ENCODE measurements around the gene TNKS1BP1.
A peak's percentile ranks its signal among the peaks of the same experiment; 100 is the strongest.
"Not testable (repeated sequence)": the region's sequence is repeated elsewhere in the genome, so short reads cannot be mapped to it uniquely, and the experiment has no call there.

Gene TNKS1BP1

DNA sequence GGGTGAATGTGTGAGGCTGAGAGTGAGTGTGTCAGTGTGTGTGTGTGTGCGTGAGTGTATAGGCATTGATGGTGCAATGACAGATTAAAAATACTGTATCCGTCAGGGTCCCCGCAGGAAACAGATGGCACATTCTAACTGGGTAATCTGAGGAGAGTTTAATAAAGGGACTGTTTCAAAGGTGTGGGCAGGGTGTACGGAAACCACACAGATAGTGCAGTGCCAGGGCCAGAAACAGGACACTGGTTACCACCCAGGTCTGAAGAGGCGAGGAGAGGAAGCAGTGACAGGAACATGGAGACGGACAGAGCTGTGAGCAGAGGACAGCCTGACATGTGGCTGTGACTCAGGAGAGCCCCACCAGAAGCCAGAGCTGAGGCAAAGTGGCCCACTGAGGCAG, 29.9 kb upstream of the TNKS1BP1 start:
- DNase-seq (ENCODE audit: low spot score), result no peak

- DNase-seq (ENCODE audit: low spot score), result no peak
These were observed 29.1 kb upstream of the TNKS1BP1 start for GRCh38 chr11:57353852-57354251.

DNA sequence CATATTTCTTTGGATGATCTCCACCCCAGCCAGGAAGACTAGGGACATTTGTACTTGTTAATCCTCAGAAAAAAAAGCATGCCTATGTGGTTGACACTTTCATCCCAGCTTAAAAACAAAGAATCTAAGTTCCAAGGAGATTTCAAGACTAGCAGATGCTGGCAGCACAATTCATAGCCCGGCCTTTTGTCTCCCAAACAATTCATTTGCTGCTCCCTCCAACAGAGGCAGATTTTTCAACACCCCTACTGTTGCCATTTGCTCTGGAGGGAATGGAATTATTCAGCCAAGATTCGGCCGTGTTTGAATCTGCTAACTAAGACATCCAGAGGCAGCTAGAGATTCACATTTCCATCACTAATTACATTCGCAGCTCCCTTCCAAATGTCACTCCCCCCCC, 28.7 kb upstream of the TNKS1BP1 start:
- no peak for DNase-seq (ENCODE audit: low spot score)

GRCh38 chr11:57353036-57353435, 28.3 kb upstream of the TNKS1BP1 start:
- no peak for DNase-seq (ENCODE audit: low spot score)

DNA sequence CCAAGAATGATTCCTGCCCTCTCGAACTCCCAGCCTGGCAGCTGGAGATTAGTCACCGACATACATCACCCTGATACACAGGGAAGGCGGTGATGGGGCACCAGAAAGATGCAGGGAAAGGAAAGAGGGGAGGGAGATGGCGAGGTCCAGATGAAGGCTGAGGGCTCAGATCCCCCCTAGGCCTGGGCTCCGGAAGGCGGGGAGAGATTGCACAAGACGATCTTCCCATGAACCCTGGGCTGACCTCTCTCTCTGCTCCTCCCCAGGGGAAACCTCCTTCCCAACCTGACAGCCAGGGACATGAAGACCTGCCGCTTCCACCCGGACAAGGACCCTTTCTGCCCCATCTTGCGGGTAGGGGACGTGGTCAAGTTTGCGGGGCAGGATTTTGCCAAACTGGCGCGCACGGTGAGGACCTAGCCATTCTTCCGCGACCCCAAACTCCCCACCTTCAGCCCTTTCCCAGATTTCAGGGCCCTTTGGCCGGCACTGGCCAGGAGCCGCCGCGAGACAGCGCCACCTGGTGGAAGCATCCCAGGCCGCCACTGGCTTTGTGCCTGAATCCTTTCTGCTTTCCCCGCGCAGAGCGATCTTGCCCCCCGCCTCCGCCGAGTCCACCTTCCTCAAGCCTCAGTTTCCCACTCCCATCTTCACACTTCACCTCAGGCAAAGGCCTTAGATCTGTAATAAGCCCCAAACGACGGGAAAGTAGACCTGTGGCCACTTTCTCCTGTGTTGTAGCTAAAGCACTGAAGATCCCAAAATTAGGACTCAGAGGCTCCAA, 24.9 kb upstream of the TNKS1BP1 start:
- peak; percentile 92 for DNase-seq (ENCODE audit: low spot score)

DNA sequence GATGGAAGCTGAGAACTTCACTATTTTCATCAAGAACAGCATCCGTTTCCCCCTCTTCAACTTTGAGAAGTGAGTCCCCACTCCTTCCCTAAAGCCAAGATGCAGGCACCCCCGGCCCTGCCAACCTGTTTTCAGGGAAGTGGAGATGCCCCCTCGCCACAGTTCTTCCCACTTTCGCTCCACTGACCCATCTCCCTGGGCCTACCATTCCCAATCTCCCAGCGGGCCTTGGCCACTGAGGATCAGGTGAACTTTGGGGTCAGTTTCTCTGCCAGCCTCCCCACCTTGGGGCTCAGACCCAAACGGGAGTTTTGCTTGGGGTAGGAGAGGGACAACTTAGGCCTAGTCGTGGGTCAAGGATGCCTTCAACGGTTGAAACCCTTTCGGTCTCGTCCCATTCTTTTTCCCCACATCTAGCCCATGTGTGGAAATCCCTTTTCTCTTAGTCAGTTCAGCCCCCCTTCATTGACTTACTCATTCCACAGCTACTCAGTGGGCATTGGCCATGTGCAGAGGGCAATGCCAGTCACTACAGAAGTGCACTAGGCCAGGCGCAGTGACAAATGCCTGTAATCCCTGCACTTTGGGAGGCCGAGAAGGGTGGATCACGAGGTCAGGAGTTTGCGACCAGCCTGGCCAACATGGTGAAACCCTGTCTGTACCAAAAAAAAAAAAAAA, 24.0 kb upstream of the TNKS1BP1 start:
- no peak for DNase-seq (ENCODE audit: low spot score)

- DNase-seq (ENCODE audit: low spot score), result no peak
These were observed 23.3 kb upstream of the TNKS1BP1 start for GRCh38 chr11:57348052-57348451.

- DNase-seq (ENCODE audit: low spot score), result no peak
These were observed 22.6 kb upstream of the TNKS1BP1 start for GRCh38 chr11:57347336-57347735.

- DNase-seq (ENCODE audit: low spot score), result peak; percentile 76
These were observed 20.9 kb upstream of the TNKS1BP1 start for GRCh38 chr11:57345555-57346211.

DNA sequence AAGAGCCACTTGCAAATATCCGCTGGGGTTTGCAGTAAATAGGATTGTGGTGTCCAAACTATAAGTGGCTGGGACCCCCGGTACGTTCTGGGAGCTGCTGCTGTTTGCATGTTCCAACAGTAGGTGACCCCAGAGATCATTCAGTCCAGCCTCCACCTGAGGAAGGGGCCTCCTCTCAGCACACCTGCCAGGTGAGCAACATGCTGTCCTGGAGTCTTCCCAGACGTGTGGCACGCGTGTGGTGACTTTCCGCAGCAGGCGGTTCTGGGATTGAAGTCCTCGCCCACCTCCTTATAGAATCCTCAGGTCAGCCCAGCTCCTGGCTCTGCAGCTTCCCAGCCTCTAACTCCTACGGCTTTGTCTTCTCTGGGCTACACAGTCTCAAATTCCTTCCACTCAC, 20.1 kb upstream of the TNKS1BP1 start:
- no peak for DNase-seq (ENCODE audit: low spot score)

DNA sequence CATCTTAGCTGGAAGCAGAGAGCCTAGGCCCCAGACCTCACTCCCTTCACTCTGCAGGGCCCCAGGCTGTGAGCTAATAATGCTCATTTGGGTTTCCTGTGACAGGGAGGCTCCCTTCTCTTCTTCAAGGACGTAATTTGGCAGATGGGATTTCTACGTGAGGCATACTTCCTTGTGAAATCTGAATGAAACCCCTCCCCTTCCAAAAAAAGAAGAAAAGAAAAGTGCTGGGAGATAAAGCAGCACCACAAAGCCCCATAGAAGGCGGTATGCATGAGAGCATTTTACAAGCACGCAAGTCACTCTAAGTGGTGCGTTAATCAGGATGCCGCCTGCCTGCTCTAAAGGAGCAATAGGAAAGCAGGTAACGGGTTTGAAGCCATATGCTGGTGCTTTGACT, 19.1 kb upstream of the TNKS1BP1 start:
- DNase-seq (ENCODE audit: low spot score), result no peak

GRCh38 chr11:57342702-57343101, 17.9 kb upstream of the TNKS1BP1 start:
- DNase-seq (ENCODE audit: low spot score), result no peak

DNA sequence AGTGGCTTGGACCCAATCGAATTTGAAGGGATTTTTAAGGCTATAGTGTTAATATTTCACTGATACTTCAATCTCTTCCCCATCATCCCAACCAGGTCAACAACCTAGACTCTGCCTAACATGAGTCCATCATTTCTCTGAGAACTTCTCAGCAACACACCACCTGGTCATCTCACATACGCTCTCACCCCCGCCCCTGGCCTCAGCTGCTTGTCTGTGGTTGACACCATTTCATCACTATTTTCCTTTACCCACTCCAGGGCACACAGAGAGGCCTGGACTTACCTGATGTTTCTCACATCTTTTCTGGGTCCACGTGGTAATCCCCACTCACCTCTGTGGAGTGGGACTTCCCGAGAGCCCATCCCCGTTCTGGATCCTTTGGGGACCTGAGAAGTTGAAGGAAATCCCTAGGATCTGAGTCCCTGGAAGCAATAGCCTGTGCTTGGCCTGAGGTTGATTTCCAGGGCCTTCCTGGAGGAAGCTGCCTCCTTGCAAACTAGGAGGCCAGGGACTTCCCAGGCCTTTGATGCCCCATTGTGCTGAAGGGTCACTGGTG, 16.6 kb upstream of the TNKS1BP1 start:
- no peak for DNase-seq (ENCODE audit: low spot score)

GRCh38 chr11:57340039-57340615, 15.4 kb upstream of the TNKS1BP1 start:
- peak; percentile 71 for DNase-seq (ENCODE audit: low spot score)

DNA sequence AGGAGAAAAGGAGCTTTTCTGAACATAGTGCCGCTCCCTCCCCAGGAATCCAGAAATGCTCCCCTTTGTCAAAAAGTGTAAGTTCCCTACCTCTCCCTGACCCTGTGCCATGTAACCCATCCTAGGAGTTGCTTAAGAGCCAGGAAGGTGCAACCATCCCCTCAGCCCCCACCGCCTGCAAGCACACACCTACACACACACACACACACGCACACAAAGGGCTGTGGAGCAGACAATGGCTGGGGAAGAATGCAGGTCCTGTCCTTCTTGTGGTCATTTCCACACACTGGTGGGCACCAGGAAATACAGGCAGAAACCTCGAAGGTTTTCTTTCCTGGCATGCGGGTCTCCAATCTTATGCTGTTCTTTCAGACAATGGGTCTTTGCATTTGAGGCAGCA, 14.6 kb upstream of the TNKS1BP1 start:
- DNase-seq (ENCODE audit: low spot score), result no peak

GRCh38 chr11:57338142-57338541, 13.4 kb upstream of the TNKS1BP1 start, which contains the start of gene P2RX3:
P2RX3 (plus strand) TSS chr11:57338352; CDS start chr11:57338551, 199 bp downstream.
- no peak for DNase-seq (ENCODE audit: low spot score)

DNA sequence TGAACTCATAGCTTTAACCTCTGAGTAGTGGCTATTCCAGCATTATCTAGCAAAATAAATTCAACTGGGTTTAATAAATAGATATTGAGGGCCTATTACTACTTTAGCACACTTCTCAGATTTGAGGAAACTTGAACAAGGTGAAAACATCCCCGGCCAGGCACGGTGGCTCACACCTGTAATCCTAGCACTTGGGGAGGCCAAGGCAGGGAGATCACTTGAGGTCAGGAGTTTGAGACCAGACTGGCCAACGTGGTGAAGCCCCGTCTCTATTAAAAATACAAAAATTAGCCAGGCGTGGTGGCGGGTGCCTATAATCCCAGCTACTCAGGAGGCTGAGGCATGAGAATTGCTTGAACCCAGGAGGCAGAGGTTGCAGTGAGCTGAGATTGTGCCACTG, 12.1 kb upstream of the TNKS1BP1 start:
- not testable (repeated sequence) for DNase-seq (ENCODE audit: low spot score)

DNA sequence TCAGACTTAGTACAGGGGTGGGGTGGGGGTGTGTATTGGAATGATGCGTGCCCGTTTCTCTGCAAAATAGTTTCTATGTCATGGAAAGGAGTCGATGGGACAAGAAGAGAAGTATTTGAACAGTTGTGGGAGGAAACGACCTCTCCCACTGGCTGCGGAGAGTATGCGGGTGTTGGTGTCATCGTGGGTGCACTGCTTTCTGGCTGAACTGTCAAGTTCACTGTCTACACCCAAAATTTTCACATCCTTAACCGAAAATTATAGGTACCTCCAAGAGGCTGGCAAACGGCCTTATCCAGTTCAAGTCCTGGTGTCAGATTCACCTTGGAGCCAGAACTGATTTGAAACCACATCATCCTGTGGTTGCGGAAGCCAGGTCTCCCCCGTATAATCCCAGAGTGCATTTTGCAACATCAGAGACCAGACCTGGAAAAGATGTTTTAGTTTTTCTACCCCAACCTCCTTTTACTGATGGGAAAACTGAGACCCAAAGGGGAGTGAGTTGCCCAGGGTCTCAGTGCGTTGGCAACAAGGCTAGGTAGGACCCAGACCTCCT, 11.4 kb upstream of the TNKS1BP1 start:
- no peak for DNase-seq (ENCODE audit: low spot score)

- DNase-seq (ENCODE audit: low spot score), result peak; percentile 88
These were observed 10.8 kb upstream of the TNKS1BP1 start, which contains the start of gene SSRP1 for GRCh38 chr11:57335343-57336110. SSRP1 (minus strand) TSS chr11:57335892; CDS start chr11:57335121, 771 bp downstream.

DNA sequence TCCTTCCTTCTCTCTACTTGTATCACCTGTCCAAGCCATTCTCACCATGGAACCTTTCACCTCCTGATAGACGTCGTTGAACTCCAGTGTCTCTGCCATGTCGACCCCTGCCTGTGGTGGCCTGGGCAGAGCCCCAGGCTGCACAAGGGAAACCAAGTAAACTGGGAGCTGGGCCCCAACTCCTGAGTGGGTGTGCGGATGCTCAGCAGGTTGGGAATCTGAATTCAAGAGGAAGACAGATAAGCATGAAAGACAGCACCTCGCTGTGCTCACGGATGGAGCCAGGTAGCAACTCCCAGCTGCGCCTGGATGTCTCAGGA, 10.2 kb upstream of the TNKS1BP1 start:
- DNase-seq (ENCODE audit: low spot score), result no peak
